PC-3 (cell line): ENCODE measurements around the gene ARL6IP4. TPM values are rescaled to one million over a fixed set of nuclear protein-coding genes. Genes with fewer than 3 reads are reported as not detected.

Experiments used
- ATAC-seq: fragments of 200-7000 bp; cut with Tn5 transposase; 2 replicates; pipeline ENCODE4 v1.9.1; 2020; ENCODE audit warnings: mild to moderate bottlenecking, moderate library complexity
- BruUV-seq: library from RNA; stranded (reverse); fragments of 400-500 nt; replicated peaks from 2 replicates; lab custom pipeline; 2021; lab: Mats Ljungman, UMichigan
- CTCF ChIA-PET: fragments of 300-600 bp; sonication (Branson Sonifier 250); formaldehyde crosslinking; loops from one replicate; lab custom pipeline; 2022; ENCODE audit warnings: antibody characterized with exemption; lab: Charles Lee
- POLR2A ChIA-PET: fragments of 300-600 bp; sonication (Branson Sonifier 250); formaldehyde crosslinking; loops from one replicate; lab custom pipeline; 2022; ENCODE audit warnings: antibody characterized with exemption; ENCODE audit not compliant: unreplicated experiment; lab: Charles Lee
- DNase-seq: peaks from one replicate; pipeline ENCODE4 v3.0.0-alpha.2; 2015
- H2AFZ ChIP-seq: fragments of 300-600 bp; sonication (generic); 2 replicates; pipeline ENCODE4 v1.6.0; 2016; ENCODE audit warnings: antibody characterized with exemption, low read length
- H3F3A ChIP-seq: fragments of 300-600 bp; sonication (generic); one replicate; pipeline ENCODE4 v1.6.0; 2017; ENCODE audit warnings: antibody characterized with exemption, low read length, control low read depth, mild to moderate bottlenecking; ENCODE audit not compliant: unreplicated experiment
- H3K27ac ChIP-seq: fragments of 300-600 bp; sonication (generic); 2 replicates; pipeline ENCODE4 v1.5.1; 2016; ENCODE audit warnings: mild to moderate bottlenecking, low read length
- H3K27me3 ChIP-seq: fragments of 300-600 bp; sonication (generic); 2 replicates; pipeline ENCODE4 v1.6.1; 2016; ENCODE audit warnings: low read length, mixed read lengths
- H3K36me3 ChIP-seq: fragments of 300-600 bp; sonication (generic); 2 replicates; pipeline ENCODE4 v1.6.1; 2016; ENCODE audit warnings: low read depth, mixed run types, low read length, mixed read lengths
- H3K4me1 ChIP-seq: fragments of 300-600 bp; sonication (generic); 2 replicates; pipeline ENCODE4 v1.5.1; 2016; ENCODE audit warnings: low read length; ENCODE audit not compliant: insufficient read depth
- H3K4me2 ChIP-seq: fragments of 300-600 bp; sonication (generic); 2 replicates; pipeline ENCODE4 v1.6.0; 2016; ENCODE audit warnings: low read length
- H3K4me3 ChIP-seq: fragments of 300-600 bp; sonication (generic); 2 replicates; pipeline ENCODE4 v1.5.1; 2016; ENCODE audit warnings: mild to moderate bottlenecking, low read length, mixed read lengths
- H3K79me2 ChIP-seq: fragments of 300-600 bp; sonication (generic); 2 replicates; pipeline ENCODE4 v1.6.1; 2017; ENCODE audit warnings: low read length, mixed read lengths
- H3K9ac ChIP-seq: fragments of 300-600 bp; sonication (generic); 2 replicates; pipeline ENCODE4 v1.6.0; 2016; ENCODE audit warnings: mild to moderate bottlenecking, low read length
- H3K9me2 ChIP-seq: fragments of 300-600 bp; sonication (generic); replicated peaks from 2 replicates; pipeline ENCODE4 v1.6.1; 2016; ENCODE audit warnings: mixed run types, low read length, mixed read lengths
- H3K9me3 ChIP-seq: fragments of 300-600 bp; sonication (generic); 2 replicates; pipeline ENCODE4 v1.6.1; 2016; ENCODE audit warnings: low read length, mixed read lengths
- H4K20me1 ChIP-seq: fragments of 300-600 bp; sonication (generic); 2 replicates; pipeline ENCODE4 v1.6.1; 2016; ENCODE audit warnings: low read length, mixed read lengths
- EZH2 ChIP-seq: fragments of 300-600 bp; sonication (generic); IDR thresholded peaks from one replicate; pipeline ENCODE4 v1.6.1; 2017; ENCODE audit warnings: antibody characterized with exemption, mild to moderate bottlenecking, low read length; ENCODE audit not compliant: unreplicated experiment
- EZH2phosphoT487 ChIP-seq: fragments of 300-600 bp; sonication (generic); IDR thresholded peaks from 2 replicates; pipeline ENCODE4 v1.6.1; 2018; ENCODE audit warnings: mild to moderate bottlenecking, antibody characterized with exemption, low read length, borderline replicate concordance
- intact Hi-C: fragments of 100-400 bp; cut with micrococcal nuclease; formaldehyde crosslinking; loops from 2 replicates; pipeline ENCODE4 v1.9.0; 2023
- total RNA-seq: library from RNA; depleted of rRNA; stranded (reverse); fragments of >200 nt; gene quantifications from 2 replicates; pipeline ENCODE4 v1.2.3, GENCODE V29; 2014
- TF ChIP-seq, protein P1 (sequence below): fragments of 300-600 bp; sonication (generic); conservative IDR thresholded peaks from 2 replicates; pipeline ENCODE4 v1.5.1; 2017; ENCODE audit warnings: antibody characterized with exemption, low read depth, mild to moderate bottlenecking, low read length

The ARL6IP4 gene
- total RNA-seq, 1 experiment from 2014 or later: 363 TPM

GRCh38 chr12:122943196-122943595 is 37.3 kb upstream of the ARL6IP4 start:
- DNase-seq (peak; percentile 40), ATAC-seq (no peak)
- Histone ChIP-seq H3K4me2 (no peak overlapping the region), H4K20me1 (no peaks in the 10 kb centered on the region), H3F3A (no peaks in the 10 kb centered on the region), H3K79me2 (no peaks in the 10 kb centered on the region), H3K4me1 (peaks cover 64% of the 10 kb centered on the region), H3K9ac (peak overlapping the region; percentile 76; the same call in 1 of the 2 replicates), H3K4me3 (no peak overlapping the region), H3K9me2 (no peaks in the 10 kb centered on the region), H3K9me3 (no peaks in the 10 kb centered on the region), H3K36me3 (no peaks in the 10 kb centered on the region), H2AFZ (no peak overlapping the region), H3K27me3 (no peaks in the 10 kb centered on the region), H3K27ac (peak overlapping the region; percentile 98)
- CTCF ChIA-PET: no interaction called here
- intact Hi-C loops: no loop called here
- TF ChIP-seq EZH2 (no peak), EZH2phosphoT487 (no peak)
- TF ChIP-seq, protein P1, sequence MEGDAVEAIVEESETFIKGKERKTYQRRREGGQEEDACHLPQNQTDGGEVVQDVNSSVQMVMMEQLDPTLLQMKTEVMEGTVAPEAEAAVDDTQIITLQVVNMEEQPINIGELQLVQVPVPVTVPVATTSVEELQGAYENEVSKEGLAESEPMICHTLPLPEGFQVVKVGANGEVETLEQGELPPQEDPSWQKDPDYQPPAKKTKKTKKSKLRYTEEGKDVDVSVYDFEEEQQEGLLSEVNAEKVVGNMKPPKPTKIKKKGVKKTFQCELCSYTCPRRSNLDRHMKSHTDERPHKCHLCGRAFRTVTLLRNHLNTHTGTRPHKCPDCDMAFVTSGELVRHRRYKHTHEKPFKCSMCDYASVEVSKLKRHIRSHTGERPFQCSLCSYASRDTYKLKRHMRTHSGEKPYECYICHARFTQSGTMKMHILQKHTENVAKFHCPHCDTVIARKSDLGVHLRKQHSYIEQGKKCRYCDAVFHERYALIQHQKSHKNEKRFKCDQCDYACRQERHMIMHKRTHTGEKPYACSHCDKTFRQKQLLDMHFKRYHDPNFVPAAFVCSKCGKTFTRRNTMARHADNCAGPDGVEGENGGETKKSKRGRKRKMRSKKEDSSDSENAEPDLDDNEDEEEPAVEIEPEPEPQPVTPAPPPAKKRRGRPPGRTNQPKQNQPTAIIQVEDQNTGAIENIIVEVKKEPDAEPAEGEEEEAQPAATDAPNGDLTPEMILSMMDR: no peak
- no TSS peak for BruUV-seq
- POLR2A ChIA-PET: no interaction called here

GRCh38 chr12:122944605-122945592 is 35.6 kb upstream of the ARL6IP4 start:
- ChIA-PET POLR2A (interaction anchor here (0.6 kb wide), 1 partner anchor 37 kb away, joined by 4 read pairs; no protein-coding TSS in a partner anchor), CTCF (interaction anchor here (0.7 kb wide), 1 partner anchor 27 kb away, joined by 3 read pairs; no protein-coding TSS in a partner anchor)
- no peak for TF ChIP-seq EZH2phosphoT487
- TF ChIP-seq, protein P1: no peak
- TF ChIP-seq EZH2: no peak
- H3K9me3 ChIP-seq: no peaks in the 10 kb centered on the region
- H3K9ac ChIP-seq: peak overlapping the region; percentile 76
- no peaks in the 10 kb centered on the region for H3K36me3 ChIP-seq
- peak overlapping the region; percentile 69 for H3K4me2 ChIP-seq
- peaks cover 64% of the 10 kb centered on the region for H3K4me1 ChIP-seq
- no TSS peak for BruUV-seq
- H4K20me1 ChIP-seq: no peaks in the 10 kb centered on the region
- H3K27me3 ChIP-seq: no peaks in the 10 kb centered on the region
- no peaks in the 10 kb centered on the region for H3F3A ChIP-seq
- H3K27ac ChIP-seq: peak overlapping the region; percentile 98
- no peak overlapping the region for H3K4me3 ChIP-seq
- intact Hi-C loops: no loop called here
- ATAC-seq: peak; percentile 64
- H2AFZ ChIP-seq: 0 out of 2 replicates have a peak overlapping the region, but pooled peaks have one; percentile 5
- H3K79me2 ChIP-seq: no peaks in the 10 kb centered on the region
- H3K9me2 ChIP-seq: no peaks in the 10 kb centered on the region
- peak; percentile 96 for DNase-seq
